Measurements from ENCODE around the gene IFITM2. TPM values are rescaled to one million over a fixed set of nuclear protein-coding genes. Genes with fewer than 3 reads are reported as not detected.
A peak's percentile ranks its signal among the peaks of the same experiment; 100 is the strongest.

IFITM2 gene
- total RNA-seq, 1 donor from 2014 or later, result 3.7 TPM

GRCh38 chr11:292211-293121 is 15.2 kb upstream of the IFITM2 start:
- FAIRE-seq, result peak; percentile 52
- no peak for DNase-seq (ENCODE audit: low read depth)
- no peaks in the 10 kb centered on the region for H3K36me3 ChIP-seq (ENCODE audit: control insufficient read depth, insufficient read depth, low read length)

GRCh38 chr11:293271-293851 is 14.3 kb upstream of the IFITM2 start:
- no peak for DNase-seq (ENCODE audit: low read depth)

More at GRCh38 chr11:292211-293121, 15.2 kb upstream of the IFITM2 start:
- TF ChIP-seq CTCF (IDR thresholded peaks at IDR 0.05; ENCODE audit: insufficient read depth, low read length, severe bottlenecking), result no peak
- Histone ChIP-seq H3K27me3 (ENCODE audit: control insufficient read depth, insufficient read depth, low read length) (peaks cover 11% of the 10 kb centered on the region), H3K4me3 (ENCODE audit: low read depth, low read length) (no peak overlapping the region)

DNA sequence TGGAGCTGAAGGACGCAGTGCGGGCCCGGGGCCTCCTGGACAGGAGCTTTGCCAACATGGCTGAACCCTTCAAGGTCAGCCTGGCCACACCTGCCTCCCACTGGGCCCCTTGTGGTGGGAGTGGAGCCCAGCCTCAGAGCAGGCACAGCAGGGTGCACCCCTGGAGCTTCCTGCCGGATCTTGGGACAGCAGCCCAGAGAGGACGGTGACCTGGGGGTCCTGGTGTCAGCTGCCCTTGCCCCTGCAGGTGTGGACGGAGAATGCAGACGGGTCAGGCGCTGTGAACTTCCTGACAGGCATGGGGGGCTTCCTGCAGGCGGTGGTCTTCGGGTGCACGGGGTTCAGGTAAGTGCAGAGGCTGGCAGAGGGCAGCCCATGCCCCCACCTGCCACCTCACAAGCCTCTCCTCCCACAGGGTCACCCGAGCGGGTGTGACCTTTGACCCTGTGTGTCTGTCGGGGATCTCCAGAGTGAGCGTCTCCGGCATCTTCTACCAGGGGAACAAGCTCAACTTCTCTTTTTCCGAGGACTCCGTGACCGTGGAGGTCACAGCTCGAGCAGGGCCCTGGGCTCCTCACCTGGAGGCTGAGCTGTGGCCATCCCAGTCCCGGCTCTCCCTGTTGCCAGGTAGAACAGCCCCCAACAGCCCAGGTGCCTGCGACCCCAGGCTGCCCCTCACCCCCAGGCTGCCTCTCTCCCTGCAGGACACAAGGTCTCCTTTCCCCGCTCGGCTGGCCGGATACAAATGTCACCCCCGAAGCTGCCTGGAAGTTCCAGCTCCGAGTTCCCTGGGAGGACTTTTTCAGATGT is 13.6 kb upstream of the IFITM2 start:
- no peaks in the 10 kb centered on the region for H3K36me3 ChIP-seq (ENCODE audit: control insufficient read depth, insufficient read depth, low read length)
- no peak for FAIRE-seq
- DNase-seq (ENCODE audit: low read depth), result no peak
- TF ChIP-seq CTCF (IDR thresholded peaks at IDR 0.05; ENCODE audit: insufficient read depth, low read length, severe bottlenecking), result no peak
- no peak overlapping the region for H3K4me3 ChIP-seq (ENCODE audit: low read depth, low read length)
- peaks cover 9% of the 10 kb centered on the region for H3K27me3 ChIP-seq (ENCODE audit: control insufficient read depth, insufficient read depth, low read length)

More at GRCh38 chr11:293271-293851, 14.3 kb upstream of the IFITM2 start:
- no peak for TF ChIP-seq CTCF (IDR thresholded peaks at IDR 0.05; ENCODE audit: insufficient read depth, low read length, severe bottlenecking)
- H3K4me3 ChIP-seq (ENCODE audit: low read depth, low read length), result no peak overlapping the region
- no peak for FAIRE-seq
- peaks cover 7% of the 10 kb centered on the region for H3K27me3 ChIP-seq (ENCODE audit: control insufficient read depth, insufficient read depth, low read length)
- no peaks in the 10 kb centered on the region for H3K36me3 ChIP-seq (ENCODE audit: control insufficient read depth, insufficient read depth, low read length)

DNA sequence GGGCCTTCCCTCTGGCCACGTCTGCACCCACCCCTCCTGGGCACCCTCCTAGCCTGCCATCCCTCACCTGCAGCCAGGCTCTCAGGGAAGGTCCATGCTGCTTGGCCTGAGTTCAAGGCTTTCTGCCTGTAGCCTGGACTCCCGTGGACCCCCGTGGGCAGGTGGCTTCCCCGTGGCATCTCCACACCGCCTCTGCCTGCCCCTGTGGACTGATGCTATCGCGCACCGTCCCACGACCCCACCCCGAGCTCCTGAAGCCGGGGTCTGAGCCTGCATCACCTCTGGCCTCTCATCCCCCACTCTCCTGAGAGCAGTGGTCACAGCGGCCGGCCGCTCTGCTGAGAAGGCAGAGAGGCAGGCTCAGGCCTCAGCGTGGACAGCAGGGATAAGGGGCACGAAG is 12.8 kb upstream of the IFITM2 start:
- H3K27me3 ChIP-seq (ENCODE audit: control insufficient read depth, insufficient read depth, low read length), result peaks cover 9% of the 10 kb centered on the region
- no peak for FAIRE-seq
- H3K4me3 ChIP-seq (ENCODE audit: low read depth, low read length), result no peak overlapping the region
- H3K36me3 ChIP-seq (ENCODE audit: control insufficient read depth, insufficient read depth, low read length), result no peaks in the 10 kb centered on the region
- no peak for DNase-seq (ENCODE audit: low read depth)
- no peak for TF ChIP-seq CTCF (IDR thresholded peaks at IDR 0.05; ENCODE audit: insufficient read depth, low read length, severe bottlenecking)

DNA sequence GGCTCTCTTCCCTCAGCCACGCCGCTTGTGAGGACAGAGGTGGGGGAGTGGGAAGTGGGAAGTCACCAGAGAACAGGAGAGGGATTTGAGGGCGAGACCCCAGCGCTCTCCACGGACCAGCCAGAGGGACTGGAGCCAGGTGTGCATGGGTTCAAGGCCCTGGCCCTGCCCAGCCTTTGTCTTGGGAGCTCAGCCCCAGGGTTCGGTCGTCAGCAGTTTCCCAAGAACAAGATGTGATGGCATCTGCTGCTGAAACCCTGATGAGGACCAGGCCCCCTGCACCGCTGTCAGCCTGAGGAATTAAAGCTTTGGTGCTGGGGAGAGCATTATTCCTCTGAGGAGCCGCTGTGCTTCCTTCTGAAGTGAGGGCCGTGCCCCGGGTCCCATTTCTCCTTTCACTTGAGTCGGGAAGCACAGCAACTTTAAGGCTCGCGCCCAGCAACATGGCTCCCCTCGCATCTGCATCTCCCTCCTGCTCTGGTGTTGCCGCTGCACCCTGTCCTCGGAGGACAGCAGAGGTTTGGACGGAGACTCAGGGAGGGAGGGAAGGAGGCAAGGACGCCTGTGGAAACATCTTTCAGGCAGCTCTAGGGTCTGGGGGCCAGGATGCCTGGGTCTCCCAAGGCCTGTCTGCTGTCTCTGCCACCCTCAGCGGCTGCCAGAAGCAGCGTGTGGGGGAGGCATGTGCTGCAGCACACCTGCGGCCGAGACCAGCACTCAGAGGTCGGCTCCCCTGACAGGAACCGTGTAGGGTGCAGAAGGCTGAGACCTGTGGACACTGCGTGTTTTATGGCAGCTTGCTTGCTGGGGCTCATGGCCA is 12.1 kb upstream of the IFITM2 start:
- FAIRE-seq (no peak), DNase-seq (ENCODE audit: low read depth) (no peak)
- Histone ChIP-seq H3K4me3 (ENCODE audit: low read depth, low read length) (no peak overlapping the region), H3K27me3 (ENCODE audit: control insufficient read depth, insufficient read depth, low read length) (peaks cover 12% of the 10 kb centered on the region), H3K36me3 (ENCODE audit: control insufficient read depth, insufficient read depth, low read length) (no peaks in the 10 kb centered on the region)
- TF ChIP-seq CTCF (IDR thresholded peaks at IDR 0.05; ENCODE audit: insufficient read depth, low read length, severe bottlenecking), result no peak

All from bronchial epithelial cell (primary cell).